ENCODE results near the gene ERCC6L2. TPM values are rescaled to one million over a fixed set of nuclear protein-coding genes. Genes with fewer than 3 reads are reported as not detected.

The ERCC6L2 gene, protein sequence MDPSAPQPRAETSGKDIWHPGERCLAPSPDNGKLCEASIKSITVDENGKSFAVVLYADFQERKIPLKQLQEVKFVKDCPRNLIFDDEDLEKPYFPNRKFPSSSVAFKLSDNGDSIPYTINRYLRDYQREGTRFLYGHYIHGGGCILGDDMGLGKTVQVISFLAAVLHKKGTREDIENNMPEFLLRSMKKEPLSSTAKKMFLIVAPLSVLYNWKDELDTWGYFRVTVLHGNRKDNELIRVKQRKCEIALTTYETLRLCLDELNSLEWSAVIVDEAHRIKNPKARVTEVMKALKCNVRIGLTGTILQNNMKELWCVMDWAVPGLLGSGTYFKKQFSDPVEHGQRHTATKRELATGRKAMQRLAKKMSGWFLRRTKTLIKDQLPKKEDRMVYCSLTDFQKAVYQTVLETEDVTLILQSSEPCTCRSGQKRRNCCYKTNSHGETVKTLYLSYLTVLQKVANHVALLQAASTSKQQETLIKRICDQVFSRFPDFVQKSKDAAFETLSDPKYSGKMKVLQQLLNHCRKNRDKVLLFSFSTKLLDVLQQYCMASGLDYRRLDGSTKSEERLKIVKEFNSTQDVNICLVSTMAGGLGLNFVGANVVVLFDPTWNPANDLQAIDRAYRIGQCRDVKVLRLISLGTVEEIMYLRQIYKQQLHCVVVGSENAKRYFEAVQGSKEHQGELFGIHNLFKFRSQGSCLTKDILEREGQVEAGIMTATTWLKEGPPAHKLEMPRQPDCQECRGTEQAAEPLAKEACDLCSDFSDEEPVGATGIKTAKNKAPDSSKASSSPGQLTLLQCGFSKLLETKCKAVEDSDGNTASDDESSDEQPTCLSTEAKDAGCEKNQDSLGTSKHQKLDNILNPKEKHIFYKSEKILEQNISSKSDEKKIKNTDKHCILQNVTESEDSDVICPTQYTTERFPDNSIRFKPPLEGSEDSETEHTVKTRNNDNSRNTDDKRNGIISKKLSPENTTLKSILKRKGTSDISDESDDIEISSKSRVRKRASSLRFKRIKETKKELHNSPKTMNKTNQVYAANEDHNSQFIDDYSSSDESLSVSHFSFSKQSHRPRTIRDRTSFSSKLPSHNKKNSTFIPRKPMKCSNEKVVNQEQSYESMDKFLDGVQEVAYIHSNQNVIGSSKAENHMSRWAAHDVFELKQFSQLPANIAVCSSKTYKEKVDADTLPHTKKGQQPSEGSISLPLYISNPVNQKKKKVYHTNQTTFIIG (N-terminal part only)
- 63.1 and 68.6 TPM in 2 replicates for total RNA-seq

DNA sequence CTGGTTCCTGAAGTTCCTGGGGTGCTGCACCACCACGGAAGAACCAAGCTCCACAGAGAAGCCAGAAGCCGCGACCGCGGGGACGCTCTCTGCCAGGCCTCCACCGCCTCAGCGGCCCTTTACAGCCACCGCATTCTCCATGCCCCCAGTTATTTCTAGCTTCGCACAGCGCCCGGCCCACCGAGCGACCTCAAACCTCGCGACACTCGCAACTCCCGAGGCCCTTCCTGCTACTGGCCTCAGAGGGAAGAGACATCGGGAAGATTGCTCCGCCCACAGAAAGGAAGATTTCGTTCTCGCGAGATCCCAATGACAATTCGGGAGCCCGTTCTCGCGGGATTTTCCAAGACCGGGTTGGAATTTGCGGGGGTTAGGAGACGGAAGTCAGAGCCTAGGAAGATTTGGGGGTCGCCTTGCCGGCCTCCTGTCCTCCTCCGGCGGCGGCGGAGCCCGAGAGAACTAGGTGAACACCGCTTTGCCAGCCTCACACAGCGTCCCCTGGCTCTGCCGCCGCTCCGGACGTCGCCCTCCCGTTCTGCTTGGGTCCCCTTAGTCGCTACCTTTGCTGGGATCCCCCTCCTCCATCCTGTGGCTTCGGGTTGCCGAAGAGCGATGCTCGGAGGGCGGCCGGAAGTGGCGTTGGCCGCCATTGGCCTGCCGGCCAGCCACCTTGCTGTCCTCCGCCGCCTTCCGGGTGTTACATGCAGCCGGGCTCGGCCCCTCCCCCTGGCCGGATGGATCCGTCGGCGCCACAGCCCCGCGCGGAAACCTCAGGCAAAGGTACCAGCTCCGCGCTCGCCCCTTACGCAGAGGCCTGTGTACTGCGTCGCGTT lies at the start of gene ERCC6L2:
ERCC6L2 (plus strand) TSS at position 387 of the 833 bp plus-strand sequence; CDS start at position 735, 348 bp downstream.

Small RNA genes within 50 kb of the gene (small RNA-seq; reads per million reads assigned to genes)
- gene RNA5SP289 (not detected), gene RNU2-46P (0.53 reads per million, percentile 33 among the genes with 10 or more reads in this experiment)

Data from vein endothelial cell (primary cell).